Measurements from ENCODE around the gene GEMIN5.
"Not testable (repeated sequence)": the region's sequence is repeated elsewhere in the genome, so short reads cannot be mapped to it uniquely, and the experiment has no call there.

The GEMIN5 gene

GRCh38 chr5:154937718-154938466 is at the start of gene GEMIN5:
Gene GEMIN5 (minus strand): TSS chr5:154938211. CDS start chr5:154938133, 78 bp downstream.
- peak; percentile 94 for DNase-seq

GRCh38 chr5:154986151-154986550 is 48.1 kb upstream of the GEMIN5 start:
- no peak for DNase-seq

- DNase-seq, result no peak
Measured at GRCh38 chr5:154984946-154985516, 47.0 kb upstream of the GEMIN5 start.

GRCh38 chr5:154978294-154978693 is 40.3 kb upstream of the GEMIN5 start:
- DNase-seq, result not testable (repeated sequence)

- DNase-seq, result no peak
Measured at GRCh38 chr5:154977409-154977808, 39.4 kb upstream of the GEMIN5 start.

- DNase-seq, result not testable (repeated sequence)
Measured at GRCh38 chr5:154976082-154976481, 38.1 kb upstream of the GEMIN5 start.

- no peak for DNase-seq
Measured at GRCh38 chr5:154972476-154973080, 34.6 kb upstream of the GEMIN5 start.

GRCh38 chr5:154971501-154971900 is 33.5 kb upstream of the GEMIN5 start:
- DNase-seq, result no peak

GRCh38 chr5:154970759-154971158 is 32.7 kb upstream of the GEMIN5 start:
- DNase-seq, result no peak

GRCh38 chr5:154968953-154969352 is 30.9 kb upstream of the GEMIN5 start:
- no peak for DNase-seq

- DNase-seq, result no peak
Measured at GRCh38 chr5:154967421-154968024, 29.5 kb upstream of the GEMIN5 start.

GRCh38 chr5:154966874-154967273 is 28.9 kb upstream of the GEMIN5 start:
- DNase-seq, result no peak

- DNase-seq, result no peak
Measured at GRCh38 chr5:154966081-154966841, 28.2 kb upstream of the GEMIN5 start.

- DNase-seq, result no peak
Measured at GRCh38 chr5:154962494-154962893, 24.5 kb upstream of the GEMIN5 start.

- no peak for DNase-seq
Measured at GRCh38 chr5:154956712-154957111, 18.7 kb upstream of the GEMIN5 start.

- DNase-seq, result no peak
Measured at GRCh38 chr5:154949781-154950180, 11.8 kb upstream of the GEMIN5 start.

- DNase-seq, result no peak
Measured at GRCh38 chr5:154948313-154948712, 10.3 kb upstream of the GEMIN5 start.

- no peak for DNase-seq
Measured at GRCh38 chr5:154947778-154948177, 9.8 kb upstream of the GEMIN5 start.

GRCh38 chr5:154945695-154946301 is 7.8 kb upstream of the GEMIN5 start:
- no peak for DNase-seq

GRCh38 chr5:154944716-154945115 is 6.7 kb upstream of the GEMIN5 start:
- no peak for DNase-seq

GRCh38 chr5:154943527-154943926 is 5.5 kb upstream of the GEMIN5 start:
- no peak for DNase-seq

GRCh38 chr5:154940772-154941620 is 3.0 kb upstream of the GEMIN5 start, which contains the start of gene MRPL22:
Gene MRPL22 (plus strand): TSS chr5:154941073. CDS start chr5:154941111, 38 bp downstream.
- DNase-seq, result peak; percentile 98

All from activated effector memory CD4-positive, alpha-beta T cell treated with anti-CD3 and anti-CD28 coated beads, Interleukin-2, amount 50 U/mL, for 16 hours (primary cell).